Epidermal melanocyte (primary cell): Measurements from ENCODE around the gene TKTL1.

Experiments
- DNase-seq: peaks from one replicate; pipeline ENCODE4 v3.0.0; 2011; ENCODE audit warnings: low spot score; ENCODE audit not compliant: insufficient read length

The TKTL1 gene

DNA sequence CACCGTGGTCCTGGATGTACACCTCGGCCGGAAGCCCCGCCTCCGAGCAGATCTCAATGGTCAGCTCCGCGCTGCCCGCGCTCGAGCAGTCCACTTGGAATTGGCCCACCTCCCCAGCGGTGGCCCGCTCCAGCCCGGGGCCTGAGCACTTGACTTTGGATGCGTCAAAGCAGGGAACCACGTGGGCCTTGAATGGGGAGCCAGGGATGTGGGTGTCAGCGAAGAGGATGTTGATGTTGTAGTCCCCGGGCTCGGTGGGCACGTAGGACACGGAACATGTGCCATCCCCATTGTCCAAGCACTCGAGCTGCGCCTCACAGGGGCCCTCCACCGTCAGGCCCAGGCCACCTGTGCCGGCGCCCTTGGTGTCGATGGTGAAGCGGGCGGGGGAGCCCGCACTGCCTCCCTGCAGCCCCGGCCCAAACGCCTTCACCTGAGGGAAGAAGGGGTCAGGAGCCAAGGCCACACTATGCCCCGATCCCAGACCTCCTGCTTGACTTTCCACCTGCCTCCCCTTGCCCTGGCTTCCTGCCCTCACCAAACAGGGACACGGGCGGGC, 64.6 kb downstream of the TKTL1 start:
- DNase-seq: no peak

DNA sequence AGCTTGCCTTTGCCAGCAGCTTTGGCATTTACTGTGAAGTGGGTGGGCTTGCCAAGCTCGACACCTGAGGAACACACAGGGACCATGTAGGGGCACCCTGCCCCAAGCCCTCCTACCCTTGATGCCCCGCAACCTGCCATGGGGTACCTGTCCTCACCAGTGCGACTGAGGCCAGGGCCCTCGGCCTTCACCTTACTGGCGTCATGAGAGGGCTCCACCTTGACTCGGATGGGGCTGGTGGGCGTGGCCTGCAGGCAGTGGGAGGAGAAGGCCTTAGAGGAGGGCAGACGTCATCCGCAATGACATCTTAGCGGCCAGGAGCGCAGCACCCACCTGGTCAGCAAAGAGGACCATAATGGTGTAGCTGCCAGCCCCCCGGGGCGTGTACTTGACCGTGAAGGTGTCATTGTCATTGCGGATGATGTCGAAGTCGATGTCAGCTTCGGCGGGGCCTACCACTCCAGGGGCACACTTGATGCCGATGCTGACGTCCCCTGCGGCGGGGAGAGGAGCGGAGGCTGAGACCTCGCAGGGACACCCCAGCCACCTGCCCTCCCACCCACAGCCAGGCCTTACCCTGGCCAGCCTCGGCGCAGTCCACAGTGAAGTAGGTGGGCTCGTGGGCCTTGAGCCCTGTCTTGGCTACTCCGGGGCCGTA, 66.6 kb downstream of the TKTL1 start:
- DNase-seq: no peak

GRCh38 chrX:154363706-154364439, 68.3 kb downstream of the TKTL1 start:
- DNase-seq: no peak

DNA sequence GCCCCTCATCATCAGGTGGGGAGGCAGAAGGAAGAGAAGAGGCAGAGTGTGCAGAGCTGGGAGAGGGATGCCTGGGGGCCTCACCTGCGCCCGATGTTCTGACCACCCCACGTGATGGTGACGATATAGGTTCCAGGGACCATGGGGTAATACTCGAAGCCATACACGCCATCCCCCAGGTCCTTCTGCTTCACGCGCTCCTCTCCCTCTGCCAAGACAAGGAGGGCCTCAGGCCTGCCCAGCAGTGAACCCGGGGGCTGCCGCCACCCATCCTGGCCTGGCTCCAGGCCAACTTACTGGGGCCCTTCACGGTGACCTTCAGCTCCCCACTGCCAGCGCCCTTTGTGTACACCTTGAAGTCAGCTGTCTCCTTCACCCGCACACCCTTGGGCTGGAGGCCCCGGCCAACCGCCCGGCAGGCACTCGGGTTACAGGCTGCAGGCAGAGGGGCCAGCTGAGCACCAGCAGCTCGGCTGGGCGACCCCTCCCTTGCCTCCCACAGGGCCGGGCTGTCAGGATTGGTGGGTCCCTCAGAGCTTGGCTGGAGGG, 69.5 kb downstream of the TKTL1 start:
- no peak for DNase-seq

DNA sequence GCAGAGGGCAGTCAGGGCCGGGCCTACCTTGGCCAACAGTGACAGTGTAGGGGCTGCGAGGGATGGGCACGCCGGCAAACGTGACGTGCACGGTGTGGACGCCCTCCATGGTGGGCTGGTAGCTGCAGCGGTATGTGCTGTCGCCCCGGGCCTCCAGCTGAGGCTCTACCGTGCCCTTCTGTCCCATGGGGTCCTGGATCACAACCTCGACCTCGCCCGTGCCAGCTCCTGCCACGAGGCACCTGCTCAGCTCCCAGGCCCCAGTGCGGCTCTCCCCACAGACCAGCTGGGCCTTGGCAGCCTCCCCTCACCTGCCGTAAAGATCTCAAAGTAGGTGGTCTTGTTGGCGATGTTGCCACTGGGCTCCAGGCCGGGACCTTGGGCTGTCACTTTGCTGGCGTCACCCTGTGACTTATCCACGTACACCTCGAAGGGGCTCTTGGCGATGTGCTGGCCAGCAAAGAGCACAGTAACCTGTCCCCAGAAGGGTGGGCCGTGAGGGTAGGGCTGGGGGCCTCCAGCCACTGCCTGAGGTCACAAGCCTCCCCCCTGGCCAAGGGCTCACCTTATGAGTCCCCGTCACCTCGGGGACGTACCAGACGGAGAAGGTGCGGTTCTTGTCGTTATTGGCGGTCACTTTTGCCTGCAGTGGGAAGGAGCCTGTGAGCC, 70.5 kb downstream of the TKTL1 start:
- no peak for DNase-seq

GRCh38 chrX:154366666-154367055, 71.1 kb downstream of the TKTL1 start:
- DNase-seq: no peak

DNA sequence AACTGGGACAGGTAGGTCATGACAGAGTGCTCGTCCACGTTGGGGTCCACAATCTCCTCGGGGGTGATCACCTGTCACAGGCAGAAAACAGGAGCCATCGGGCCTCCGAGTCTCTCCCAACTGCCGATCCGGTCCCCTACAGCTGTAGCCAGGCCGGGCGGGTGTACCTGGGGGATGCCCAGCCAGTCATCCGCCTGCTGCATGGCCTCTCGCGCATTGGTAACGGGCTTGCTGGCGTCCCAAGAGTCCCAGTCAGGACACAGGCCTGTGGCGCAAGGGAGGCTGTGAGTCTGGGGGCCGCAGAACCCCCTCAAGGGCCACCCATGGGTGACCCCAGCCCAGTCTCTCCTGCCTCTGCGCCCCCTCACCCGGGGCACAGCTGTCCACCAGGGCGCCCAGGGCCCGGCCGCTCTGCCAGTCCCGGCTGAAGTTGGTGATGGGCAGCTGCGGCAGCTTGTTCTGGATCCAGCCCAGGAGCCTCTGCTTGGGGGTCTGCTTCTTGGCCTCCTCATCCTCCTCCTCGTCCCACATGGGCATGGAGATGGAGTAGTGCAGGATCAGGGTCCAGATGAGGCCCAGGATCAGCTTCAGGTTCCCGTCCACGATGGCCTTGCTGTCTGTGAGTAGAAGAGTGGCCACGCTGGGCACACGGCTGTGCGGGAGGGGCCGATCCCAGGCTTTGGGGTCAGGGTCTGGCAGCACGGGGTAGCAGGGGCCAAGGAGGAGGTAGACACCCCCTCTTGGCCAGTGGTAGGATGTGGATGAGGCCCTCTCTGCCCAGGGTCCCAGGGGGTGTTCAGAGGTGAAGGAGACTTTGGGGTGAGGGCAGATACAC, 72.1 kb downstream of the TKTL1 start:
- no peak for DNase-seq

GRCh38 chrX:154368630-154369448, 73.2 kb downstream of the TKTL1 start:
- DNase-seq: peak; percentile 21

GRCh38 chrX:154369449-154370299, 74.1 kb downstream of the TKTL1 start:
- DNase-seq: peak; percentile 75

DNA sequence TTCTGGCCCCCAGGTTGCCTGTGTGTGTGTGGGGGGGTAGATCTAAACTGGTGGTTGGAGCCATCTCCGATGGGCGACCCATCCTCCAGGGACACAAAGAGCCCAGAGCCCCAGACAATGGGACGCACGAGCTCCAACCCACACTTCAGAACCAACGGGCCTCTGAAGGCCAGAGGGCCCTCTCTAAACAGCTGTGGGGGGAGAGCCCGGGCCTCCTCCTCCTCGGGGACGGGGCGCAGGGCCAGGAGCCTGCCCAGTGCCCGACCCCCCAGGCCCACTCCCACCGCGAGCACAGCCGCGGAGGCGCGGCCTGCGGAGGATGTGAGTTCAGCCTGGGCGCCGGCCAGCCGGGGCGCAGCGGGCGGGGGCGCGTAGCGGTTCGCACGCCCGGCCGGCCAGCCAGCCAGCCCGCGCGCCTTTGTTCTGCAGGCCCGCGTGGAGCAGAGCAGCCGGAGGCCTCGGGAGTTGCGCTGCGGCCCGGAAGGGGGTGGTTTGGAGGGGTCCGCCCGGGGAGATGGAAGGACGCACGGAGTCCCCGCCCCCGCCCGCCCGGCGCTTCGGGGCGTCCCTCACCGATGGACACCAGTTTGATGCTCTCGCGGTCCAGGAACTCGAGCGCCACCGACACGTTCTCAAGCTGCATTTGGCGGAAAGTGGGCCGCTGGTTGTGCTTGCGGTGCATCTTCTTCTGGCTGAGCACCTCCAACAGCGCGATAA, 74.9 kb downstream of the TKTL1 start:
- peak; percentile 24 for DNase-seq

- DNase-seq: peak; percentile 79
Observed at GRCh38 chrX:154371017-154371788, 75.6 kb downstream of the TKTL1 start.

DNA sequence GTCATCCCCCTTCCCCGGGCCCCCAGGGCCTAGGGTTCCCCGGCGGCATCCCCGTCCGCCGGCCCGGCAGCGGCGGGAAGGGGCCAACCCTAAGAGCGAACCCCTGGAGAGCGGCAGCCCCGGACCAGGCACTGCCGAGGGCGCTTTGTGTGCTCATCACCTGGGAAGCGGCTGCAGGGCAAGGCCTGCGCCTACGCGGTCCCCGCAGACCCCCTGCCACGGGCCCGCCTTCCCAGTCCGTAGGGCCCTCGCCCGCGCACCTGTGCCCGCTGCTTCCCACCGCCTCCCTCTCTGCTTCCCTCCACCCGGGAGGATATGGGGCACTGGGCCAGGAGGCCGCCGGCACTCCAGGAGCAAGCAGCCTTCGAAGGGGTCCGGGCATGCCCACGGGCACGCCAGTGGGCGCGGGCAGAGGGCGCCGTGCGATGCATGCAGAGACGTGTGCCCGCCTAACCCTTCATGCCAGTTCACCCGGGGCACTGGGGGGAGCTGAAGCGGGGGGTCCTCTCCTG, 76.2 kb downstream of the TKTL1 start:
- DNase-seq: no peak

- no peak for DNase-seq
Observed at GRCh38 chrX:154372612-154373022, 77.0 kb downstream of the TKTL1 start.

- DNase-seq: peak; percentile 65
Observed at GRCh38 chrX:154373340-154374306, 78.0 kb downstream of the TKTL1 start.

- DNase-seq: no peak
Observed at GRCh38 chrX:154374313-154375155, 78.9 kb downstream of the TKTL1 start, which contains the start of gene FLNA. TSS of gene FLNA (minus strand) at chrX:154374634. CDS start at chrX:154371245, 3,389 bp downstream.
